Left renal cortex interstitium (tissue), 4 donors: ENCODE data around the gene DLX3. TPM values are rescaled to one million over a fixed set of nuclear protein-coding genes. Genes with fewer than 3 reads are reported as not detected.
"Not testable (repeated sequence)": the region's sequence is repeated elsewhere in the genome, so short reads cannot be mapped to it uniquely, and the experiment has no call there.

Source experiments
- DNase-seq, 4 donors: peaks; one replicate each; pipeline ENCODE4 v3.0.0-alpha.2; 2013; ENCODE audit warnings: low read depth in 4 of 4, low spot score in 2 of 4, missing footprints in 1 of 4
- polyA plus RNA-seq, 4 donors: library from polyadenylated mRNA; unstranded; fragments of 120-200 nt; gene quantifications; one replicate each; pipeline ENCODE4 v1.2.1, GENCODE V29; 2013; ENCODE audit not compliant: insufficient read length in 4 of 4

The DLX3 gene
- 1 to 10 TPM in 3 of 4 donors, under 1 TPM in 1; 0.71 to 2.0 (median 1.5) TPM for polyA plus RNA-seq

- DNase-seq = peak in 1 of 4 donors; percentile 79
These were observed at the start of gene DLX3 for GRCh38 chr17:49995055-49995738. TSS of gene DLX3 (minus strand) at chr17:49995224. CDS start at chr17:49994998, 226 bp downstream.

GRCh38 chr17:50044483-50044882 lies 49.5 kb upstream of the DLX3 start:
- no peak for DNase-seq

GRCh38 chr17:50043290-50044148 lies 48.5 kb upstream of the DLX3 start:
- DNase-seq = no peak

GRCh38 chr17:50042211-50042610 lies 47.2 kb upstream of the DLX3 start:
- DNase-seq = no peak

- DNase-seq = not testable (repeated sequence)
These were observed 45.5 kb upstream of the DLX3 start for GRCh38 chr17:50040496-50040895.

GRCh38 chr17:50039058-50039457 lies 44.0 kb upstream of the DLX3 start:
- no peak for DNase-seq

GRCh38 chr17:50037321-50038107 lies 42.5 kb upstream of the DLX3 start:
- peak in 1 of 4 donors; percentile 66 for DNase-seq

- no peak for DNase-seq
These were observed 41.6 kb upstream of the DLX3 start for GRCh38 chr17:50036455-50037261.

- DNase-seq = no peak
These were observed 40.9 kb upstream of the DLX3 start for GRCh38 chr17:50035945-50036344.

- no peak for DNase-seq
These were observed 40.4 kb upstream of the DLX3 start for GRCh38 chr17:50035421-50035879.

GRCh38 chr17:50034498-50035364 lies 39.7 kb upstream of the DLX3 start:
- no peak for DNase-seq

GRCh38 chr17:50033316-50033715 lies 38.3 kb upstream of the DLX3 start:
- DNase-seq = no peak

GRCh38 chr17:50029185-50029584 lies 34.2 kb upstream of the DLX3 start:
- DNase-seq = no peak

GRCh38 chr17:50028736-50029120 lies 33.7 kb upstream of the DLX3 start:
- no peak for DNase-seq

- no peak for DNase-seq
These were observed 33.1 kb upstream of the DLX3 start for GRCh38 chr17:50027881-50028735.

- no peak for DNase-seq
These were observed 32.3 kb upstream of the DLX3 start for GRCh38 chr17:50027172-50027880.

- DNase-seq = peak in 2 of 4 donors; percentile 49 to 70
These were observed 31.8 kb upstream of the DLX3 start for GRCh38 chr17:50026837-50027171.
